Mucosa of descending colon (tissue), 3 donors: ENCODE measurements around the gene KCNK5. TPM values are rescaled to one million over a fixed set of nuclear protein-coding genes. Genes with fewer than 3 reads are reported as not detected.

Source experiments
- ATAC-seq: fragments of 200-7000 bp; cut with Tn5 transposase; one replicate; pipeline ENCODE4 v1.9.1; 2020; ENCODE audit warnings: mild to moderate bottlenecking, moderate library complexity
- DNase-seq, 3 donors: peaks; one replicate each; pipeline ENCODE4 v3.0.0-alpha.2; 2020
- H3K36me3 ChIP-seq: fragments of 200-600 bp; one replicate; pipeline ENCODE4 v1.8.0; 2021; ENCODE audit warnings: low read depth, mild to moderate bottlenecking
- H3K4me1 ChIP-seq: fragments of 200-600 bp; one replicate; pipeline ENCODE4 v1.8.0; 2021; ENCODE audit warnings: low read depth, mild to moderate bottlenecking
- H3K4me3 ChIP-seq: fragments of 200-600 bp; one replicate; pipeline ENCODE4 v1.8.0; 2021; ENCODE audit warnings: mild to moderate bottlenecking
- H3K9me3 ChIP-seq: fragments of 200-600 bp; one replicate; pipeline ENCODE4 v1.8.0; 2021; ENCODE audit warnings: mild to moderate bottlenecking
- intact Hi-C, 2 donors: fragments of 100-400 bp; cut with DNase I in 1 of 2; cut with micrococcal nuclease in 1 of 2; formaldehyde crosslinking; loops; one replicate each; pipeline versions ENCODE4 v1.11.0 to v1.11.1; 2022; cut with DNase I, micrococcal nuclease
- total RNA-seq, 3 donors: library from RNA; stranded (reverse); fragmentation: NEBNext Ultra II Directional in 2 of 3; extraction: Animal tissue kit (Norgen Biotek cat#: 25700) in 2 of 3; gene quantifications; one replicate each; pipeline versions ENCODE4 v1.2.1 to v1.2.4, GENCODE V29; 2021 to 2023
- TF ChIP-seq, protein P1 (sequence below): fragments of 200-600 bp; IDR thresholded peaks from one replicate; pipeline ENCODE4 v1.8.0; 2022; ENCODE audit warnings: antibody characterized with exemption, mild to moderate bottlenecking
- donor health status: DM: no; HTN: no; CAD: no; lungs with moderate emphysema.
- donor health status: DM: no; HTN: no; CAD: no.
- donor health status: DM: no; HTN: yes; CAD: no.

The KCNK5 gene
- total RNA-seq, 3 donors from 2014 or later: 33.6 to 69.8 (median 42.7) TPM

DNA sequence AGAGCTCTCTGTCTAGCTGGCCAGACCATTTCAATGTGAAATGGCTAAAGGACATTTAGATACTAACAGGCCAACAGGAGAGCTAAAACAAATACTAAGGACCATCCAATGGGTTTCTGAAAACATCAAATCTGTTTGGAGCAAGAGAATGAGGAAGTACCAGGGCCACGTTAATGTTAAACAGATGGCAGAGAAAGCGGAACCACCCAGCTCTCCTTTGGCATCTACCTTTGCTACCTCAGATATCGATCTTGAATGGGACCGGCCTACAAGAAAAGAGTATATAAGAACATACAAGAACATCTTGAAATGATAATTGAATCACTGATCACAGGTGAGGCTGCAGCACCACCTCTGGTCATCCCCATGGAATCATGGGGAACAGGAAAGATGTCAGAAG, 31.8 kb downstream of the KCNK5 start:
- peaks cover 24% of the 10 kb centered on the region for H3K4me1 ChIP-seq
- DNase-seq: peak in 1 of 3 donors; percentile 55
- peaks cover 3% of the 10 kb centered on the region for H3K36me3 ChIP-seq

DNA sequence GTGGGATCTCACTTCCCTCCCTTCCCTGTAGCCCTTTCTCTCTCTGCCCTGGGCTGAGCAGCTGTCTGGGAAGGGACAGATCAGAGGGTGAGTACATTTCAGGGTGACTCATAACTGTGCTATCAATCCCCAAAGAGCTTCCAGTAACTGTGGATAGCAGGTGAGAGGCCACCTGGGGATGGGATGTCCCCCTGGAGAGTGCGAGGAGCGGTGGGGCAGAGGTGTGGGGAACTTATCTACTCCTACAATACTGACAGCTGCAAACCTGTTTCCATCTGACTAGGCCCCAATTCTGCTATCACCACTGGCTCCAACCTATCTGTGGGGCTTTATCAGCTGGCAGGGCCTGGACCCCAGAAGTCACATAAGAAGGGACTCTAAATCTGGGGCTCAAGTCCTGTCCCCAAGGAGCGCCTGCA, 32.6 kb downstream of the KCNK5 start:
- DNase-seq: no peak
- intact Hi-C loops: no loop called here
- ATAC-seq: peak; percentile 74
- Histone ChIP-seq H3K36me3 (peaks cover 3% of the 10 kb centered on the region), H3K4me3 (no peak overlapping the region), H3K9me3 (no peaks in the 10 kb centered on the region), H3K4me1 (peaks cover 20% of the 10 kb centered on the region)
- TF ChIP-seq, protein P1, sequence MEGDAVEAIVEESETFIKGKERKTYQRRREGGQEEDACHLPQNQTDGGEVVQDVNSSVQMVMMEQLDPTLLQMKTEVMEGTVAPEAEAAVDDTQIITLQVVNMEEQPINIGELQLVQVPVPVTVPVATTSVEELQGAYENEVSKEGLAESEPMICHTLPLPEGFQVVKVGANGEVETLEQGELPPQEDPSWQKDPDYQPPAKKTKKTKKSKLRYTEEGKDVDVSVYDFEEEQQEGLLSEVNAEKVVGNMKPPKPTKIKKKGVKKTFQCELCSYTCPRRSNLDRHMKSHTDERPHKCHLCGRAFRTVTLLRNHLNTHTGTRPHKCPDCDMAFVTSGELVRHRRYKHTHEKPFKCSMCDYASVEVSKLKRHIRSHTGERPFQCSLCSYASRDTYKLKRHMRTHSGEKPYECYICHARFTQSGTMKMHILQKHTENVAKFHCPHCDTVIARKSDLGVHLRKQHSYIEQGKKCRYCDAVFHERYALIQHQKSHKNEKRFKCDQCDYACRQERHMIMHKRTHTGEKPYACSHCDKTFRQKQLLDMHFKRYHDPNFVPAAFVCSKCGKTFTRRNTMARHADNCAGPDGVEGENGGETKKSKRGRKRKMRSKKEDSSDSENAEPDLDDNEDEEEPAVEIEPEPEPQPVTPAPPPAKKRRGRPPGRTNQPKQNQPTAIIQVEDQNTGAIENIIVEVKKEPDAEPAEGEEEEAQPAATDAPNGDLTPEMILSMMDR: no peak

More for the DNA sequence above, 31.8 kb downstream of the KCNK5 start:
- TF ChIP-seq, protein P1: no peak
- peak; percentile 64 for ATAC-seq
- Histone ChIP-seq H3K4me3 (no peak overlapping the region), H3K9me3 (no peaks in the 10 kb centered on the region)
- intact Hi-C loops: no loop called here

DNA sequence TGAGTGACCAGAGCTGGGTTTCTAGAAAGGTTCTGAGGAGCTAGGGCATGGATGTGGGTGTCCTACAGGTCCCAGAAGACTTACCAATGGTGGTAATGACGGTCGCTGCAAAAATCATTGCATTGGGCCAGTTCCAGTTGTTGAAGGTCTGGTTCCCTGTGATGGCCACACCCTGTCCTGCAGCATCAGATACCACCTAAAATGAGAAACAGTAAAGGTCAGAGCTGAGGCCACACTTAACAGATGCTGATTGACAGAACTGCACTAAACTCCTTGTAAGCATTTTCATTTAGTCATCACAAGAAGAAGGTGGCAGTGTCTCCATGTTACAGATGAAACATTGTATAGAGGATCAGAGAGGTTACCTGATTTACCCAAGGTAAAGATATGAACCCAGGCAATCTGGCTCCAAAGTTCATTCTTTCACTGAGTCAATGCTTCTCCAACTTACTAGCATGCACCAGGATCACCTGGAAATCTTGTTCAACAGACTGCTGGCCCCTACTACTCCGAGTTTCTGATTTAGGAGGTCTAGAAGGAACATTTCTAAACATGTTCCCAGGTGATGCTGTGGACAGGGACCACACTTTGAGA, 33.4 kb downstream of the KCNK5 start:
- ATAC-seq (peak; percentile 52), DNase-seq (no peak)
- H3K4me1 ChIP-seq: peaks cover 16% of the 10 kb centered on the region
- H3K9me3 ChIP-seq: no peaks in the 10 kb centered on the region
- H3K36me3 ChIP-seq: peaks cover 3% of the 10 kb centered on the region
- intact Hi-C loops: no loop called here
- TF ChIP-seq, protein P1: no peak
- no peak overlapping the region for H3K4me3 ChIP-seq

DNA sequence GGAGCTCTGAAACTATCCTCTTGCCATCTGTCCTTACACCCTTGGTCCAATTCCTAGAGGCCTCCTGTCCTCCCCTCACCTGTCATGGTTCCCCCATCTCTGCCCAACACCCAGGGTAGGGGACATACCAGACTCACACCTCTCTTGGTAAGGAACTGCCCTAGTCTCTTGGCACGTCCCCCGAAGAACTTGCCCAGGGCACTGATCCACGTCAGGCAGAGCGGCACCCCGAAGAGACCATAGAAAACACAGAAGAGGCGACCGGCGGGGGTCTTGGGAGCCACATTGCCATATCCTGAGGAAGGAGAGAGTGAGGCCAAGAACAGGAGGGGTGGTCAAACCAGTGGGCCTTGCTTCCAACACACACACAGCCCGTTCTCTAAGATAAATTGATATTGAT, 34.8 kb downstream of the KCNK5 start:
- Histone ChIP-seq H3K36me3 (peaks cover 3% of the 10 kb centered on the region), H3K9me3 (no peaks in the 10 kb centered on the region), H3K4me3 (no peak overlapping the region), H3K4me1 (peaks cover 14% of the 10 kb centered on the region)
- intact Hi-C loops: no loop called here
- no peak for DNase-seq
- ATAC-seq: no peak
- TF ChIP-seq, protein P1: no peak

DNA sequence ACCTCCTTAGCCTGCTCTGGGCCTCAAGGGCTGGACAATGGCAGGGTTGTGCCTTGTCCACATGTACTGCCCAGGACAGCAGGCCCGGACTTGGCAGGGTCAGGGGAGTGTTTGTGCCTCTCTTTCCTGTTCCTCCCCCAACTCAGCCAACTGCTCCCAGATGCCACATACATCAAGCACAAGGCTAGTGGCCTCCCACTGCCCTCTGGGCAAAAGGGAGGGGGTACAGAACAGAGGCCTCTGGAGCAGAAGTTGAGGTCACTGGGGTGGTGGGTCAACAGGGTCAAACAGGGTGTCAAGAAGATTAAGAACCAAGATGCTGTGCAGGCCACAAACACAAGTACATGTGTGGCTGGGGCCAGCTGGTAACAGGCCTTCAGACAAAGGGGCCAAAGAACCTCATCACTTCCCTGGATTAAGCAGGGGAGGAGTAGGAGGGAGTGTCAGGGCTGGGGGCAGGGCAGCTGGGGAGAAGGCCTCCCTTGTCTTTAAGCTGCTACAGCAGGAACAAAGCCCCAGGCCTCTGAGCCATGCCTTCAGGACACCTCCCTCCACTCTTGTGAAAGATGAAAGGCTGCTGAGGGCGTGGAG, 36.0 kb downstream of the KCNK5 start:
- H3K4me1 ChIP-seq: peaks cover 24% of the 10 kb centered on the region
- H3K36me3 ChIP-seq: peaks cover 3% of the 10 kb centered on the region
- ATAC-seq (no peak), DNase-seq (peak in 1 of 3 donors; percentile 20)
- intact Hi-C loops: no loop called here
- H3K9me3 ChIP-seq: no peaks in the 10 kb centered on the region
- H3K4me3 ChIP-seq: no peak overlapping the region
- TF ChIP-seq, protein P1: no peak
